ENCODE measurements around the gene MRPS5.

MRPS5 gene

GRCh38 chr2:95037384-95037839 is 84.2 kb downstream of the MRPS5 start:
- H3K36me3 ChIP-seq (ENCODE audit: control insufficient read depth, insufficient read depth, low read length), result no peaks in the 10 kb centered on the region
- no peaks in the 10 kb centered on the region for H3K4me1 ChIP-seq (ENCODE audit: control insufficient read depth, insufficient read depth, low read length)
- no peak overlapping the region for H3K27ac ChIP-seq (ENCODE audit: low read depth, low read length)
- H3K9ac ChIP-seq (ENCODE audit: low read depth, low read length), result no peak overlapping the region
- H3K27me3 ChIP-seq (ENCODE audit: control insufficient read depth, insufficient read depth, low read length), result no peaks in the 10 kb centered on the region; the same call in 1 of the 2 replicates
- no peaks in the 10 kb centered on the region; the same call in 1 of the 2 replicates for H3K9me3 ChIP-seq (ENCODE audit: control insufficient read depth, insufficient read depth, low read length)
- H3K4me3 ChIP-seq (ENCODE audit: low read depth, low read length), result no peak overlapping the region

GRCh38 chr2:95036596-95037383 is 84.8 kb downstream of the MRPS5 start:
- no peak overlapping the region for H3K4me3 ChIP-seq (ENCODE audit: low read depth, low read length)
- H3K4me1 ChIP-seq (ENCODE audit: control insufficient read depth, insufficient read depth, low read length), result no peaks in the 10 kb centered on the region
- H3K36me3 ChIP-seq (ENCODE audit: control insufficient read depth, insufficient read depth, low read length), result no peaks in the 10 kb centered on the region
- no peaks in the 10 kb centered on the region; the same call in 1 of the 2 replicates for H3K27me3 ChIP-seq (ENCODE audit: control insufficient read depth, insufficient read depth, low read length)
- H3K27ac ChIP-seq (ENCODE audit: low read depth, low read length), result no peak overlapping the region
- no peaks in the 10 kb centered on the region; the same call in 1 of the 2 replicates for H3K9me3 ChIP-seq (ENCODE audit: control insufficient read depth, insufficient read depth, low read length)
- H3K9ac ChIP-seq (ENCODE audit: low read depth, low read length), result no peak overlapping the region
